HL-60 (cell line): ENCODE results near the gene COMMD3.

Source experiments
- DNase-seq, 2 experiments: peaks; one replicate each; pipeline ENCODE4 v3.0.0-alpha.2; 2010 to 2020; ENCODE audit warnings: low read depth in 1 of 2, low spot score in 1 of 2
- H3K27ac ChIP-seq: fragments of 250-450 bp; sonication (Bioruptor Pico); replicated peaks from 2 replicates; pipeline ENCODE4 v1.5.1; 2020; ENCODE audit warnings: mild to moderate bottlenecking, moderate library complexity
- H3K27me3 ChIP-seq: fragments of 250-450 bp; sonication (Bioruptor Pico); 2 replicates; pipeline ENCODE4 v1.5.1; 2021; ENCODE audit warnings: mild to moderate bottlenecking, moderate library complexity; ENCODE audit not compliant: insufficient read depth, poor library complexity, severe bottlenecking
- H3K4me3 ChIP-seq: replicated peaks from 2 replicates; pipeline ENCODE4 v1.5.1; 2011; ENCODE audit warnings: mild to moderate bottlenecking, control low read depth, low read length; ENCODE audit not compliant: insufficient read depth
- CTCF ChIP-seq: IDR thresholded peaks from one replicate; pipeline ENCODE4 v1.5.1; 2011; ENCODE audit warnings: low read length, control low read depth, inconsistent platforms; ENCODE audit not compliant: insufficient read depth
- GABPA ChIP-seq: IDR thresholded peaks from 2 replicates; pipeline ENCODE4 v1.6.1; 2012; ENCODE audit warnings: low read depth
- POLR2AphosphoS5 ChIP-seq: IDR thresholded peaks from 2 replicates; pipeline ENCODE4 v1.6.1; 2012; ENCODE audit warnings: low read depth
- REST ChIP-seq: IDR thresholded peaks from 2 replicates; pipeline ENCODE4 v1.6.1; 2012; ENCODE audit warnings: low read depth; ENCODE audit not compliant: insufficient replicate concordance
- SPI1 ChIP-seq: IDR thresholded peaks from 2 replicates; pipeline ENCODE4 v1.6.1; 2012; ENCODE audit warnings: low read depth, mild to moderate bottlenecking, borderline replicate concordance

Gene COMMD3

GRCh38 chr10:22366771-22367170, 50.6 kb downstream of the COMMD3 start:
- TF ChIP-seq GABPA (no peak), CTCF (no peak), REST (no peak), POLR2AphosphoS5 (no peak), SPI1 (no peak)
- DNase-seq = no peak
- H3K27me3 ChIP-seq = no peaks in the 10 kb centered on the region
- H3K4me3 ChIP-seq = no peak overlapping the region
- no peak overlapping the region for H3K27ac ChIP-seq

- DNase-seq = no peak
- no peak for TF ChIP-seq POLR2AphosphoS5
- no peak for TF ChIP-seq GABPA
- no peak for TF ChIP-seq REST
- TF ChIP-seq CTCF = no peak
- no peak for TF ChIP-seq SPI1
- no peaks in the 10 kb centered on the region for H3K27me3 ChIP-seq
- H3K27ac ChIP-seq = no peak overlapping the region
- H3K4me3 ChIP-seq = no peak overlapping the region
Observed at GRCh38 chr10:22367471-22367870, 51.3 kb downstream of the COMMD3 start.

- H3K27me3 ChIP-seq = no peaks in the 10 kb centered on the region
- no peak for DNase-seq
- no peak overlapping the region for H3K27ac ChIP-seq
- TF ChIP-seq SPI1 (no peak), GABPA (no peak), REST (no peak), POLR2AphosphoS5 (no peak), CTCF (no peak)
- H3K4me3 ChIP-seq = no peak overlapping the region
Observed at GRCh38 chr10:22368402-22368801, 52.2 kb downstream of the COMMD3 start.
